ENCODE measurements around the gene ITGAL.
"Not testable (repeated sequence)": the region's sequence is repeated elsewhere in the genome, so short reads cannot be mapped to it uniquely, and the experiment has no call there.

DNA sequence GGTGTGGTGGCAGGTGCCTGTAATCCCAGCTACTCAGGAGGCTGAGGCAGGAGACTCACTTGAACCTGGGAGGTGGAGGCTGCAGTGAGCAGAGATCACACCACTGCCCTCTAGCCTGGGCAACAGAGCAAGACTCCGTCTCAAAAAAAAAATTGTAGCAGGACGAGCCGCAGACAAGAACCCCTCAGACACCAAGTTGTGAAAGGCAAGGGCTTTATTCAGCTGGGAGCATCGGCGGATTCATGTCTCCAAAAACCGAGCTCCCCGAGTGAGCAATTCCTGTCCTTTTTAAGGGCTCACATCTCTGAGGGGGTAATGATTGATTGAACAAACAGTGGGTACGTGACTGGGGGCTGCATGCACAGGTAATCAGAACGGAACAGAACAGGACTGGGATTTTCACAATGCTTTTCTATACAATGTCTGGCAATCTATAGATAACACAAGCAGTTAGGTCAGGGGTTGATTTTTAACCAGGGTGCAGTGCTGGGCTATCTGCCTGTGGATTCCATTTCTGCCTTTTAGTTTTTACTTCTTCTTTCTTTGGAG is 68.4 kb downstream of the ITGAL start:
- not testable (repeated sequence) for TF ChIP-seq POLR2AphosphoS5 (IDR thresholded peaks at IDR 0.05; ENCODE audit: borderline replicate concordance, low read depth, low read length); EZH2 (IDR thresholded peaks at IDR 0.05); FOXP2 (optimal IDR thresholded peaks at IDR 0.05; ENCODE audit: control extremely low read depth, extremely low read length, insufficient read depth)
